Stimulated activated CD4-positive, alpha-beta T cell treated with anti-CD3 and anti-CD28 coated beads, TNF-alpha, amount 100 ng/mL, for 24 hours (primary cell): ENCODE data around the gene CCDC126.
"Not testable (repeated sequence)": the region's sequence is repeated elsewhere in the genome, so short reads cannot be mapped to it uniquely, and the experiment has no call there.

Experiments
- DNase-seq, 3 experiments: peaks; one replicate each; pipeline ENCODE4 v3.0.0-alpha.2; 2020; ENCODE audit warnings: low read depth in 3 of 3

CCDC126 gene

GRCh38 chr7:23628370-23628769 is 31.2 kb downstream of the CCDC126 start:
- DNase-seq: no peak

GRCh38 chr7:23633417-23633816 is 36.2 kb downstream of the CCDC126 start:
- DNase-seq: no peak

- DNase-seq: no peak
Observed at GRCh38 chr7:23645822-23646221, 48.6 kb downstream of the CCDC126 start.

- no peak for DNase-seq
Observed at GRCh38 chr7:23653942-23654341, 56.8 kb downstream of the CCDC126 start.

GRCh38 chr7:23654508-23654907 is 57.3 kb downstream of the CCDC126 start:
- DNase-seq: no peak

GRCh38 chr7:23655433-23655832 is 58.3 kb downstream of the CCDC126 start:
- no peak for DNase-seq

GRCh38 chr7:23658831-23659427 is 61.7 kb downstream of the CCDC126 start:
- DNase-seq: no peak

GRCh38 chr7:23661385-23661784 is 64.2 kb downstream of the CCDC126 start:
- no peak for DNase-seq

- DNase-seq: no peak
Observed at GRCh38 chr7:23662124-23662983, 65.2 kb downstream of the CCDC126 start.

- no peak for DNase-seq
Observed at GRCh38 chr7:23662984-23663313, 65.8 kb downstream of the CCDC126 start.

GRCh38 chr7:23664122-23664521 is 66.9 kb downstream of the CCDC126 start:
- no peak for DNase-seq

- DNase-seq: no peak
Observed at GRCh38 chr7:23672033-23672432, 74.9 kb downstream of the CCDC126 start.

GRCh38 chr7:23679898-23680413 is 82.8 kb downstream of the CCDC126 start, which contains the start of gene FAM221A:
FAM221A (plus strand) TSS chr7:23680199; CDS start chr7:23680219, 20 bp downstream.
- peak; percentile 57 to 84 (median 70) for DNase-seq

- peak in 2 of 3 experiments; percentile 11 to 48 for DNase-seq
Observed at GRCh38 chr7:23680414-23681405, 83.5 kb downstream of the CCDC126 start.

- DNase-seq: not testable (repeated sequence)
Observed at GRCh38 chr7:23684041-23684440, 86.9 kb downstream of the CCDC126 start.

- DNase-seq: no peak
Observed at GRCh38 chr7:23685731-23686130, 88.5 kb downstream of the CCDC126 start.

- DNase-seq: no peak
Observed at GRCh38 chr7:23687011-23687410, 89.8 kb downstream of the CCDC126 start.

GRCh38 chr7:23689165-23689564 is 92.0 kb downstream of the CCDC126 start:
- no peak for DNase-seq

GRCh38 chr7:23691320-23691719 is 94.1 kb downstream of the CCDC126 start:
- no peak for DNase-seq

GRCh38 chr7:23693224-23693623 is 96.0 kb downstream of the CCDC126 start:
- DNase-seq: no peak
